ENCODE data around the gene PFN1.

Gene PFN1

DNA sequence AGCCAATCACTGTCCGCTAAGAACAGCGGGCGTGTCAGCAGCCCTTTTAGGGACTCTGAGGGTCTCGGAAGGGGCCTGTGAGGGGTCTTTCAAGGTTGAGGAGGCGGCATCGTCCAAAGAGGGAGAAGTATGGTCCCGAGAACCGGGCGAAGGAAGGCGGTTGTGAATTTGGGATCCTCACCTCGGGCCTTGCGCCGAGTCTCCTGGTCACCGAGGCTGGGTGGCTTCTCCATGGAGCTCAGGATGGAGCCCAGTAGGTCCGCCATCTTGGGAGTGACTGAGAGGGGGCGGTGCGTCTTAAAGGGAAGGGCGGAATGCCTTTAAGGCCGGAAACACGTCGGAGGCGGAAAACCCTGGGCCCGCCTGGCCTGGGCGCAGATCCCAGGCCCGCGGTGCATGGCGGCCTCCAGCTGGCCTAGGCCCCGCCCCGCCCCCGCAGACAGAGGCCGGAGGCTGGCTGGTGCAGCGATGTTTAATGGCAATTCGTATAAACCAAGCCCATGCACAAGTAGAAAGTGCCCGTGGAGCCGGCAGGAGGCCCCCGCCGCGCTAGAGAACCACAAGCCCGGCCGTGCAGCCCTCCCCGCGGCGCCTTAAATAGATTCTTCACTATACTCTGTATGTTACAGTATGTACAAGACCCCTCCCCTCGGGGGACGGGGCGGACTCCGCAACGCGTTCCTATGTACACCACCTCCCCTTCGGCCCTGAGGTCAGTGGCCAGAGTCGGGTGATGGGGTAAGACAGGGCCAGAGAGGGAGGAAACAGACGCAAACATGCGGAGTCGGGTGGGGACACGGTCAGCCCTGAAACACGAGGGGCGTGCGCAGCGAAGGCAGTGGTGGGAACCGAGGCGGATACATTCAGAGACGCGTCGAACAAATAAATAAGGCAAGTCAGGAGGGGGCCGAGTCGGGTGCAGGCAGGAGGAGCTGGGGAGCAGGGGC is 19.5 kb upstream of the PFN1 start, which contains the start of gene SPAG7:
Gene SPAG7 (minus strand): TSS at position 279 of the 947 bp plus-strand sequence. CDS start 13 bp downstream, at position 266.
- peak; percentile 98 for DNase-seq

DNA sequence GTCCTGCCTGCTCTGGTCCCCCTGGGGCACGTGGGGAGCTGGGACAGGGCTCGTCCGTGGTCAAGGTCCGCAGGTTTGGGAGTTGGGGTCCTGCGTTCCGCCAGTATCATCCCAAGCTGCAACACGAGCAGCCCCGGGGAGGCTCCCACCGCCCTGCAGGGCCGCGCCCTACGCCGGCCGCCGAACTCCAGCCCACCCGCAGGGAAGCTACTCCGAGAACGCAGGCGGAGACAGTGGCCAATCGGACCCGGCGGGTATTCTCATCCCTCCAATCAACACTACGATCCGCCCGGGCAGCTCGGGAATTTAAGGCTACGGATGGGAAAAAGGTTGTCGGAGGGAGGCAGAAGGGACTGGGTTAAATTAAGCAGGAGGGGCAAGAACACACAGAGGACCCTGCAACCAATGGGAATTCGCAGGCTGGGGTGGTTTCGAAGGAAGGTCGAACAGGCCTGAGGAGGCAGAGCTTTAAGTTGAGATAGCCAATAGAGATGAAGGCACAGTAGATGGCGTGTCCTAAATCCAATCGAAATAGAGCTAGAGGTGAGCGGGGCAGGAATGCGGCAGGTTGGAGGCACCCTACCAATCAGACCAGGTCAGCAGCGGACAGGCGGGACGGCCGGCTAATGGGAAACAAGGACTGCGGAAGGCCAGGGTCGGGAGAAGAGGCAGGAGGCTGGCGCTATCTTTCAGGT is 18.7 kb upstream of the PFN1 start:
- DNase-seq, result peak; percentile 100

DNA sequence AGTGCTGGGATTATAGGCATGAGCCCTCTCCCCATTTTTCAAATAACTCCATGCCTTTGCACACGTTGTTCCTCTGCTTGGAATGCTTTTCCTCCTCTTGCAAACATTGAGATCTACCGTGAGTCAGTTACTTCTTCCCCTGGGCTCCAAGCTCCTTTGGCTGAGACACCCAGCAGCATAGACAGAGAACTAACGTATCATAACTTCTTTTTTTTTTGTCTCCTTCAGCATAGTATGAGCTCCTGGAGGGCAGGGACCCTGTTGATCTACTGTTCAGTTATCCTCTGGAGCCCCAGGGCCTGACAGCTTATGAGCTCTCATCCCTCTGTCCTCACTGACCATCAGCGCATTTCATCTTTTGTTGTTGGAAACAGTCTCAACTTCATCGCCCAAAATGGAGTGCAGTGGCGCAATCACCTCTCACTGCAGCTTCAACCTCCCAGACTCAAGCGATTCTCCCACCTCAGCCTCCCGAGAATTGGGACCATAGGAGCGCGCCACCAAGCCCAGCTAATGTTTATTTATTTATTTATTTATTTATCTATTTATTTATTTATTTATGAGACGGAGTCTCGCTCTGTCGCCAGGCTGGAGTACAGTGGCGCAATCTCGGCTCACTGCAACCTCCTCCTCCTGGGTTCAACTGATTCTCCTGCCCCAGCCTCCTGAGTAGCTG is 17.1 kb upstream of the PFN1 start:
- DNase-seq, result peak; percentile 16

DNA sequence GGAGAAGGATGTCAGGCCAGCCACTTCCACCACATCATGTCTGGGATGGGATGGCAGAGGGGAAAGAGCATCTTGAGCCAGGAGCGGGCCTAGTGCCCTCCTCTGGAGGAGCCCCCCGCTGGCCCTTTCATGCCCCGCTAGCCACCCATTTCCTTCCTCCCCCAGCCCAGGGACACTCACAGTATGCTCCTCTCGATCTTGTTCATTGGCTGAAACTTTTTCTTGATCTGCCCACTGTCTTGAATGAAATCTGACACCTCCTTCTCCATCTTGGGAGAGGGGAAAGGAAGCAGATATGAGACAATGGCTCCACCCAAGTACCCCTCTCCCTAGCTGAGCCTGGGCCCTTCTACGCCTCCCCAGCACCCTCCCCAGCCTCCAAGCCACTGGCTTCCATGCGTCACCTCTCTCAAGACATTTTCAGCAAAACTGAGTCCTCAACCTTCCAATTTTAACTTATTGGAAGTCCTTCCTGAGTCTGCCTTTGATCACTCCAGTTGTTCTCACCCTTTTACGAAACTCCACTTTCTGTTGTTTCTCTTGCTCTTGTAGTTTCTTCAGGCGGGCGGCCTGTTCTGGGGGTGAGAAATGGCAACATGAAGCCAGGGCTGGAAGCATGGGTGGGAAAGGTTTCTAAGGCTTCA is 12.1 kb upstream of the PFN1 start:
- DNase-seq, result no peak

DNA sequence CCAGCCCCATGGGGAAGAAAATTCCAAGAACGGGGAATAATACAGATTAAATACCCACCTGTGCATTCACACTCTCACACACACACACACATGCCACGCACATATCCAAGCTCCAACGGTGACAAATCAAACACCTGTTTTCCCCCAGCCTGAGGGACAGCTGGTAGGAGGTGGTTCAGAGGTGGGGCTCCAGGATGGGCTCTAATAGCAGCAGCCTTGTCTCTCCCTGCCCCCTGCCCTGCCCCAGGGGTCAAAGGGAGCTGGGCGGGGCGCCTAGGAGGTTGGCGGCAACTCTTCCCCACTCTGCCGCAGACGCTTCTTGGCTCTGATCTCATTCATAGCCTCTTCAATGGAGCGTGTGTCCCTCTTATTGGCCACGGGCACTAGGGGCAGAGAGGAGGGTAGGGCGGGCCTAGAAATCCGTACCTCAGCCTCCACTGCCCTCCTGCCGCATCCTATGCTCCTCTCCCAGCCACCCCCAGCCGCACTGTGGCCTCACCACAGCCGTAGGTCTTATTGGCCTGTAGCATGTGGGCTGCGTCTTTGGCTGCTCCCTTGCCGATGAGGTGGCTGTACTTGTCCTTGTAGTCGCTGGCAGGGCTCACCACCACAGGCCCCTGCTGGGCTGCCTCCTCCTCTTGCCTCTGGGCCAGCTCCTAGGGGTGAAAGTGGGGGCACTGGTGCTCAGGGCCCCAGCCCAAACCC is 11.1 kb upstream of the PFN1 start:
- DNase-seq, result no peak

DNA sequence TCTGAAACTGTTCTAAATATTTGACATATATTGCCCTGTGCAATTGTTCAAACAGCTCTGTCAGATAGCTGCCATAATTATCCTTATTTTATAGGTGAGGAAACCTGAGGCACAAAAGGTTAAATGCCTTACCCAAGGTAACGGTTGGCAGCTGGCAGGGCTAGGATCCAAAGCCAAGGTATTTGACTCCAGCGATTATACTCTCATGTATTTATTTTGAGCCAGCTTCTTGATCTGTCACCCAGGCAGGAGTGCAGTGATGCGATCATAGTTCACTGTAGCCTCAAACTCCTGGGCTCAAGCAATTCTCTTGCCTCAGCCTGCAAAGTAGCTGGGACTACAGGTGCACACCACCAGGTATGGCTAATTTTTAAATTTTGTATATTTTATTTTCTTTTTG is 9.8 kb upstream of the PFN1 start:
- DNase-seq, result no peak

DNA sequence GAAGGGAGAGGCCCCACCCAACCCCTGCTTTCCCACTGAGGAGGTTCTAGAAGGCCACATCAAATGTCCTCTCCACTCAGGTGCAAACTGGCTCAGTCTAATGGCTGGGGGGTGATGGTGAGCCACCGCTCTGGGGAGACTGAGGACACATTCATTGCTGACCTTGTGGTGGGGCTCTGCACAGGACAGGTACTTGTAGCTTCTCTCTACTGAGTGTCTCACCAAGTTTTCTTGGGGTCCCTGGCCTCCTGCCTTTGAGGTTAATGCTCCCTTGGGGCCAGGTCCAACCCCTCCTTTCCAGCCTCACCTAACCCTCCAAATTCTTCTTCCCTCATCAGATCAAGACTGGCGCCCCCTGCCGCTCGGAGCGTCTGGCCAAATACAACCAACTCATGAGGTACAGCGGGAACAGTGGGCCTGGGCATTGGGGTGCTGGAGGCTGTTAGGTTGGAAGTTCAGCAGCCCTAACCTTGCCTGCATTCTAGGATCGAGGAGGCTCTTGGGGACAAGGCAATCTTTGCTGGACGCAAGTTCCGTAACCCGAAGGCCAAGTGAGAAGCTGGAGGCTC is 8.2 kb upstream of the PFN1 start:
- no peak for DNase-seq

DNA sequence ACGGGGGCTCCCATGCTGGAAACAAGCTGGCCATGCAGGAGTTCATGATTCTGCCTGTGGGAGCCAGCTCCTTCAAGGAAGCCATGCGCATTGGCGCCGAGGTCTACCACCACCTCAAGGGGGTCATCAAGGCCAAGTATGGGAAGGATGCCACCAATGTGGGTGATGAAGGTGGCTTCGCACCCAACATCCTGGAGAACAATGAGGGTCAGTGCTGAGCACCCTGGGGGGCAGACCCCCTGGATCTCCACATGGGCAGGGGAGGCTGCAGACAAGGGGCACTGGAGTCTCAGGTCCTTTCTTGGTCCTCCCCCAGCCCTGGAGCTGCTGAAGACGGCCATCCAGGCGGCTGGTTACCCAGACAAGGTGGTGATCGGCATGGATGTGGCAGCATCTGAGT is 6.8 kb upstream of the PFN1 start:
- DNase-seq, result peak; percentile 18

DNA sequence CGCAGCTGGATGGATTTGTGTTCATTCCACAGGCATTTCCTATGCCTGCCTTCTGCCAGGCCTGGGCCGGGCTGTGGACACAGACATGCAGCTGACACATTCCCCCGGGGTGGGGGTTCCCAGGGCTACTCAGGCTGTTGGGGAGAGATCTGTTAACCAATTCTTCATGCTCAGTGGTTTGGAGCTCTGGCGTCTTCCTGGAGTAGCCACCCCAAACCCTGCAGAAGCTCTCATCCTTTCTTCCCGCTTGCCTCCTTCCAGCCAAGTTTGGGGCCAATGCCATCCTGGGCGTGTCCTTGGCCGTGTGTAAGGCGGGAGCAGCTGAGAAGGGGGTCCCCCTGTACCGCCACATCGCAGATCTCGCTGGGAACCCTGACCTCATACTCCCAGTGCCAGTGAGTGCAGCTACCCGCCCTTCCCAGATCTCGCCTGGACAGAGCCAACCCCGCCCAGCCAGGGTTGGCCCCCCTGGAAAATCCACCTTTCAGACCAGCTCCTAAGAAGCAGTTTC is 5.2 kb upstream of the PFN1 start:
- peak; percentile 82 for DNase-seq

DNA sequence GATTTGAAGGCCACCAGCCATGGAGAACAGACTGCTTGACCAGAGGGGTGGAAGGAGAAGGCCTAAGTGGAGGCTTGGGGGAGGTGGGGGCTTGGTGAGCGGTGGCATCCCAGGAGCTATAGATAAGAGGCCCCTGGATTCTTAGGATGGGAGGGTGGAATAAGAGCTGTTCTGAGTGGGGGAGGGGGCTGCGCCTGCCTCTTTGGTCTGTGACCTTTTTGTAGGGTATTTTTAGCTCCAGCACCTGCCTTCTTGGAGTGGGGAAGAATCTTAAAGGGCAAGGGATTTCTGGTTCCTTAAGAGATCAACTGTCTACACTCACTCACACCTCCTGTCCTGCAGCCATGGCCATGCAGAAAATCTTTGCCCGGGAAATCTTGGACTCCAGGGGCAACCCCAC is 3.2 kb upstream of the PFN1 start:
- no peak for DNase-seq

DNA sequence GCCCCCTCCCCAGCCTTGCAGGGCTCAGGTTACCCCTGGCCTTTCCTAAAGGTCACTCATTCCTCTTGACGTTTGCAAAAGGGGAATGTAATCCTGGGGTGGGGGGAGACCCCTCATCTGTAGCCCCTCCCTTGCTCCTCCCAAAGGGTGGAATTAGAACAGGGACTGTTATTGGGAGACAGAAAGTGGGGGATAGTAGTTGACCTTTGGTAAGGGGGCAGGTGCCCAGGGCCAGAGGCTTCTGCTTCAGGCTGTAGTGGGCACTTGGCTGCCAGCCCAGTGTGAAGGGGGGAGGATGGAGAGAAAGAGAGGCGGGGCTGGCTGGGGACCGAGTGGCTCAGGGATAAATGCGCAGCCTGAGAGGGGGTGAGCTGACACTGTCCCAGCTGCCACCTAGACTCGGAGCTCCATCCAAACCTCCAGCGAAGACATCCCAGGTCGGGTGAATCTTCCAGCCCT is 2.4 kb upstream of the PFN1 start, which contains the start of gene ENO3:
Gene ENO3 (plus strand): TSS at position 374 of the 459 bp plus-strand sequence. CDS start 711 bp downstream, outside the sequence.
- peak; percentile 72 for DNase-seq

DNA sequence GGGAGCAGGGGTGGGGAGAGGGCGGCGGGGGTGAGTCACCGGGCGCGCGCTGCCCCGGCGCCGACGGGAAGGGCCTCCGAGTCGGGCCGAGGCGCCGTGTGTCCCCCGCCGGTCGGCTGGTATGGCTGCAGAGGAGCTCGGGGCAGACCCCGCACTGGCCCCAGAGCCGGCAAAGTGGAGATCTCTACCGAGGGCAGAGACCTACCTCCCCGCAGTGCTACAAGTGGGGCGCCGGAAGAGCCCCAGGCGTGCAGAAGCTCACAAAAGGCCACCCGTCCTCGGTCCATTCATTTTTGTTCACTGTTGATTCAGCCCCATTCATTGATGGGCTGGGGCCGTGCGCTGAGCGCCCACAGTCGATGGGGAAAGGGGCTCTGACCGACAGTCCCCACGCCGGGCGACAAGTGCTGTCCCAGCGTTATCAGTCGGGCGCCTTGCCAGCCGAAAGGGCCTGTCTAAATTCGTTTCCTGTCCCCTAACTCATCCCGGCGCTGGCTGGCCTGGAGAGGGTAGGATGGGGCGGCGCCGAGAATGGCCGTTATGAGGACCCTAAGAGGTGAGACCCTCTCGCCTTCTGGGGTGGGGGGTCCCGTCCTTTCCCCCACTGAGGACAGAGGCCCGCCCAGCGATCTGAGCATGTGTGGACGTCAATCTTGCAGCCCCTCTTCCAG is 1.9 kb upstream of the PFN1 start:
- DNase-seq, result peak; percentile 74

DNA sequence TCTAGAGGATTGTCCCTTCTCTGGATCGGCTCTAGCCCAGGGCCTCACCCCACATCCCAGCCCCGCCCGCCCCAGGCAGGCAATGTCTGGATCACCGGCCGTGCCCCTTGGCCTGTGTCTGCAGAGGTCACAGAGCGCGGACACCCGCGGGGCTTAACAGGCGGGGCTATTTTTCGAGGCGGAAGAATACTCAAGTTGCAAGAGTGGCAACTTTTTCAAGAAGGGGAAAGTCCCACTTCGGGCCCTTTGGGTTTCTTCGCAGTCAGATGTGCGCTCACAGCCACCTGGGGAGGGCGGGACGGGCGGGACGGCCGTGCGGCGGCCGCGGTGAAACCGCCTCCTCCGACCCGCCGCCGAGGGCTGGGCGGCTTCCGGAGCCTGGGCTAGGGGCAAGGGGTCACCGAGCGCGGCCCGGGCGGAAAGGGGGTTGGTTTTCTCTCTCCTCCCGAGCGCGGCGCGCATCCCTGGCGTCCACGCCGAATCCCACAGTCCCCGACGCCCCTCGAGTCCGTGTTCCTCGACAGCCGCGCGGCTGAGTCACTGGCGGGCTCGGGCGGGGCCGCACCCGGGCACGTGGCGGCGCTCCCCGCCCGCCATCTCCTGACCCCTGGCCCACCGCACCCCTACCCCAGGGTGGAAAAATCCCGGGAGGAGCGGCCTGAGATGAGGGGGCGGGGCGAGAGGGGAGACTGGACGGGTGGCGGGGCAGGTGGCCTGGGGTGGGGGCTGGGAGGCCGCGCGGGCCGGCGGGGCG is 1.2 kb upstream of the PFN1 start:
- peak; percentile 79 for DNase-seq

DNA sequence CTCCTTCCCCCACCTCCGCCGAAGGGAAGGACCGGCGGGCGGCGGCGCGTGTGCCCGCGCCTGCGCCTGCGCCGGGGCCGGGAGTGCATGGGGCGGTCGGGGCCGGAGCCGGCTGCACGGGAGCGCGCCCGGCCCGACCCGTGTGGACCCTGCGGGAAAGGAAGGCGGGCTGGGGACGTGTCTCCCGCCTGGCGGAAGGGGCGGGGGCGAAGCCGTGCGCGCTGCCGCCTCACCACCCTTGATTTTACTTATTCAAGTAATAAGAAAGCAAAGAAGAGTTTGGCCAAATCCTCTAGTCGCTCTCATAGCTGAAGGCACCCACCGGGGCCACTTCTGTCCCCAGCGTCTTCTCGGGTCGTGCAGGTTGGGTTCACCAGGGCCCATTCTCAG is 596 bp upstream of the PFN1 start:
- DNase-seq, result peak; percentile 93

DNA sequence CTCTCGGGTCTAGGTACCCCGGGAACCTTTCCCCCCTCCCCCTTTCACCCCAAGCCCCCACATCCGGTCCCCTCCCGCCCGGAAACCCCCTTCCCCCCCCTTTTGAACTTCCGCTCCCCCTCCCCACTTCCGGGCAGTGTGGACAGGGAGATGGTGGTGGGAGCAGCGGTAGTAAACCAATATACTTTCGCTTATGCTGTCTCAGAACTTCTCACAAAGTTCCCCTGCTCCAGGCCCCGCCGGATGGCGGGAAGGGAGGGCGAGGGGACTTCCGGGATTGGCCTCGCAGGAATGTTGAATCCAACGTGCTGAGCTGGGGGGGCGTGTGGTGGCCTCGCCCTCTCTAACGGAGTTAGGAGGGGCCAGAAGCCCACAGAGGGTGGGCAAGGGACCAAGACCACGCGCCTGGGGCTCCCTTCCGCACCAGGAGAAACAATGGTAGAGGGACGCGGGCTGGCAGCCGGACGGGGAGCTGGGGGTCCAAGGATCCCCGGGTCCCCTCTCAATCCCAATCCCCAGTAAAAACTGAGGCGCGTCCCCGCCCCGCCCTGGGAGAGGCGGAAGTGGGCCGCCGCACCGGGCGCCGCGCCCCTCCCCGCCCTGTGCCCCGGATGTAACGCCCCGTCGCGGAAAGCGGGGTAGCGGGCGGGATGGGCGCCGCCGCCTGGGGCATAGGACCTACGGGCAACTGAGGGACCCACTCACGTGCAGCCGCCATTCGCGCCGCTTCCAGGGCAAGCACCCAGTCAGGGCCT is 742 bp downstream of the PFN1 start:
- DNase-seq, result peak; percentile 79

DNA sequence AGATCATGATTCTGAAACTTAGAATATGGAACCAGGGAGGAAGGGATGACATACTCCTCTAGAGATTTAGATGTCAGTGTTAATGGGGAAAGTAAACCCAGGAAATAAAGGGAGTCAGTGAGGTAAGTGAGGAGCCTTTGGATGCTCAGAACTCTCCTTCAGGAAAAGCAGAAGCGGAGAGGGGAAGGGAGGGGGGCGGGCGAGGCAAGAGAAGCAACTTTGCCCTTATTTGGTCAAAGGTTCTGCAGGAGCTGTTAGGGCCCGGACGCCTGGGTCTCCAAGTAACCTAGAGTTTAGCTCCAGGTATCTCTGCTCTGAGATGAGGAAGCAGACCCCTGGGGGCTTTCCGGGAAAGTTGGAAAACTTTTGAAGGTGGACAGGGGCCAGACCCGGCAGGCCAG is 1.3 kb downstream of the PFN1 start:
- DNase-seq, result no peak

DNA sequence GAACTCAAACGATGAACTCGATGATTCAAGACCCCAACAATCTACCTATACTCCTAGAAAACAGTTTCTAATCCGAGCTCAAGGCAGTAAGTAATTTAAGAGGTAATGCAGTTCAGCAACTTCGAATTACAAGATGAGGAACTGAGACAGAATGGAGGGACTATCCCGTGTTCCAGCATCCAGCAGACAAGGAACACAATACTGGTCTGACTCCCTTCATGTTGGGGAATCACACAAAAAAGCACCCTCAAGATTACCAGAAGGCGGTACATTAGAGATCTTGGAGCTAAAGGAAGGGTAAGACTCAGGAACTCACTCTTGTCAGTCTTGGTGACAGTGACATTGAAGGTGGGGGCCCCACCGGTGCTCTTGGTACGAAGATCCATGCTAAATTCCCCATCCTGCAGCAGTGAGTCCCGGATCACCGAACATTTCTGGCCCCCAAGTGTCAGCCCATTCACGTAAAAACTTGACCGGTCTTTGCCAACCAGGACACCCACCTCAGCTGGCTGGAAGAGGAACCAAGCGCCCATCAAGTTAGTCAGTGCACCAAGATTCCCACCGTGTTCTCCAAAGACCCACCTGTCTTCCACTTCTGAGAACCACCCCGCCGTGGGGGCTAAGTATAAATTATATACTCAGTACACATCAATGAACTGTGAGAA is 1.9 kb downstream of the PFN1 start:
- DNase-seq, result no peak

DNA sequence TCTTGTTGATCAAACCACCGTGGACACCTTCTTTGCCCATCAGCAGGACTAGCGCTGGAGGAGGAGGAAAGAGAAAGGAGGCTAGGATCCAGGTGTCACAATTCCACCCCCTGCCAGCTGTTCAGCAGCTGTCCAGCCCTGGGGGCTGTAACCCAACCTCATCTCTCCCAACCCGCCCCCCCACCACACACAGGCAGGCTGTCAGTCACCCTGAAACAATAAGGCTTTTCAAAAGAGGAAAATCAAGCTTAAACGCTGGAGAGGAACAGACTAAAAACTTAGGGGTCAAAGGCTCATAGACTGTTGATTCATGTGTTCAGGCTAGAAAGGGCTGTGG is 2.4 kb downstream of the PFN1 start:
- DNase-seq, result no peak
